Osteoblast (primary cell): ENCODE data around the gene IFI30. TPM values are rescaled to one million over a fixed set of nuclear protein-coding genes. Genes with fewer than 3 reads are reported as not detected.
"Not testable (repeated sequence)": the region's sequence is repeated elsewhere in the genome, so short reads cannot be mapped to it uniquely, and the experiment has no call there.

Experiments
- DNase-seq: peaks from one replicate; pipeline ENCODE4 v3.0.0; 2011; ENCODE audit warnings: low spot score, mixed read lengths; ENCODE audit not compliant: insufficient read length; ENCODE audit errors: missing footprints
- H2AFZ ChIP-seq: 2 replicates; pipeline ENCODE4 v1.6.0; 2011; ENCODE audit warnings: mild to moderate bottlenecking, low read length
- H3K27ac ChIP-seq: 2 replicates; pipeline ENCODE4 v1.5.1; 2011; ENCODE audit warnings: mild to moderate bottlenecking, low read depth, low read length, moderate library complexity
- H3K27me3 ChIP-seq: 2 replicates; pipeline ENCODE4 v1.6.0; 2012; ENCODE audit warnings: mild to moderate bottlenecking, control low read depth, inconsistent platforms, low read length, moderate library complexity; ENCODE audit not compliant: insufficient read depth
- H3K36me3 ChIP-seq: 2 replicates; pipeline ENCODE4 v1.5.1; 2011; ENCODE audit warnings: mild to moderate bottlenecking, low read length, control low read depth, moderate library complexity; ENCODE audit not compliant: insufficient read depth
- H3K4me1 ChIP-seq: 2 replicates; pipeline ENCODE4 v1.5.1; 2011; ENCODE audit warnings: mild to moderate bottlenecking, low read length, control low read depth, moderate library complexity; ENCODE audit not compliant: insufficient read depth
- H3K4me2 ChIP-seq: 2 replicates; pipeline ENCODE4 v1.6.0; 2011; ENCODE audit warnings: mild to moderate bottlenecking, low read length; ENCODE audit not compliant: insufficient read depth
- H3K4me3 ChIP-seq: fragments of 200-600 bp; sonication (generic); 3 replicates; pipeline ENCODE4 v1.5.1; 2012; ENCODE audit warnings: mild to moderate bottlenecking, low read length, inconsistent platforms; ENCODE audit not compliant: insufficient read depth
- H3K79me2 ChIP-seq: 2 replicates; pipeline ENCODE4 v1.6.0; 2012; ENCODE audit warnings: mild to moderate bottlenecking, low read length, control low read depth, inconsistent platforms; ENCODE audit not compliant: insufficient read depth
- H3K9me3 ChIP-seq: 2 replicates; pipeline ENCODE4 v1.5.1; 2011; ENCODE audit warnings: low read depth, low read length, control low read depth
- H4K20me1 ChIP-seq: 2 replicates; pipeline ENCODE4 v1.6.0; 2012; ENCODE audit warnings: mild to moderate bottlenecking, low read length, control low read depth; ENCODE audit not compliant: insufficient read depth
- total RNA-seq: library from RNA; depleted of rRNA; stranded (reverse); fragments of >200 nt; gene quantifications from 2 replicates; pipeline ENCODE4 v1.2.3, GENCODE V29; 2012
- TF ChIP-seq, protein P1 (sequence below): IDR thresholded peaks from 2 replicates; pipeline ENCODE4 v1.5.1; 2011; ENCODE audit warnings: mild to moderate bottlenecking, low read depth, low read length, moderate library complexity; ENCODE audit errors: extremely low read depth

Gene IFI30
- total RNA-seq, 1 donor: 110 TPM

DNA sequence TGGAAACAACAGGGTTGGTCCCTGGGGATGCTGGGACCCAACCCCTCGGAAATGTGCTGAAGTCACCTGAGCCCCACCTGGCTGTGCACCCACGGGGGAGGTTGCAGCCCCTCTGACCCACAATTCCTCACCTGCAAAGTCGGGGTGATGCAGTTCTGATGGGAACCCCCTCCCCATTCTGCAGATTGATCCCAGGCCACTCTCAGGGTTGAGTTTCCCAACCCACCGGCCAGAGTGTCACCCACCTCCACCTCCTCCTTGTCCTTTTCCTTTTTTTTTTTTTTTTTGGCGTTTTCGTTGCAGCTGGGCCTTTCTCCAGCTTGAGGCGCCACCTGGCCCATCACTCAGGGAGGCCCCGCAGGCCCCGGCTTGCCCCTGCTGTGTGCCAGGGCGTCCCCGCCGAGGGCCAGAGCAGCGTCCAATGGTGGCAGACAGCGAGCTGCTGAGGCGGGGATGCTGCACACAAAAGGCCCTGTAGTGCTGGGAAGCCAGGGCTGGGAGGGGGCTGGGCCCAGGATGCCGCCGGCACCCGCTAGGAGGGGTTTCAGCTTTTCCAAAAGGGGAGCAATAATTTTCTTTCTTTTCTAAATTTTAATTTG is 16.0 kb upstream of the IFI30 start:
- H3K4me3 ChIP-seq: no peak overlapping the region
- H3K27ac ChIP-seq: no peak overlapping the region
- H3K9me3 ChIP-seq: no peaks in the 10 kb centered on the region
- H4K20me1 ChIP-seq: peaks cover 22% of the 10 kb centered on the region
- H3K4me1 ChIP-seq: peaks cover 26% of the 10 kb centered on the region
- no peaks in the 10 kb centered on the region for H3K27me3 ChIP-seq
- H3K36me3 ChIP-seq: peaks cover 16% of the 10 kb centered on the region
- peaks cover 32% of the 10 kb centered on the region for H3K79me2 ChIP-seq
- DNase-seq: peak; percentile 66
- TF ChIP-seq, protein P1, sequence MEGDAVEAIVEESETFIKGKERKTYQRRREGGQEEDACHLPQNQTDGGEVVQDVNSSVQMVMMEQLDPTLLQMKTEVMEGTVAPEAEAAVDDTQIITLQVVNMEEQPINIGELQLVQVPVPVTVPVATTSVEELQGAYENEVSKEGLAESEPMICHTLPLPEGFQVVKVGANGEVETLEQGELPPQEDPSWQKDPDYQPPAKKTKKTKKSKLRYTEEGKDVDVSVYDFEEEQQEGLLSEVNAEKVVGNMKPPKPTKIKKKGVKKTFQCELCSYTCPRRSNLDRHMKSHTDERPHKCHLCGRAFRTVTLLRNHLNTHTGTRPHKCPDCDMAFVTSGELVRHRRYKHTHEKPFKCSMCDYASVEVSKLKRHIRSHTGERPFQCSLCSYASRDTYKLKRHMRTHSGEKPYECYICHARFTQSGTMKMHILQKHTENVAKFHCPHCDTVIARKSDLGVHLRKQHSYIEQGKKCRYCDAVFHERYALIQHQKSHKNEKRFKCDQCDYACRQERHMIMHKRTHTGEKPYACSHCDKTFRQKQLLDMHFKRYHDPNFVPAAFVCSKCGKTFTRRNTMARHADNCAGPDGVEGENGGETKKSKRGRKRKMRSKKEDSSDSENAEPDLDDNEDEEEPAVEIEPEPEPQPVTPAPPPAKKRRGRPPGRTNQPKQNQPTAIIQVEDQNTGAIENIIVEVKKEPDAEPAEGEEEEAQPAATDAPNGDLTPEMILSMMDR: no peak
- H2AFZ ChIP-seq: no peak overlapping the region
- H3K4me2 ChIP-seq: no peak overlapping the region

DNA sequence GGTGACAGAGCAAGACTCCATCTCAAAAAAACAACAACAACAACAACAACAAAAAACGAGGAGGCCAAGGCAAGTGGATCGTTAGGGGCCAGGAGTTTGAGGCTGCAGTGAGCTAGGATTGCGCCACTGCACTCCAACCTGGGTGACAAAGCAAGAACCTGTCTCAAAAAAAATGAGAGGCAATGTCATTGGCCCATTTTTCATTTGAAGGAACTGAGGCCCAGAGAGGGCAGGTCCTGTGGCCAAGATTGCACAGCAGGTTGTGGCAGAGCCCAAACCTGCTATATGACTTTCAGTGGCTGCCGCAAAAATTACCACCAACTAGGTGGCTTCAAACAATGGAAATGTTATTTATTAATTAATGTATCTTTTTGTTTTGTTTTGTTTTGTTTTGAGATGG is 15.1 kb upstream of the IFI30 start:
- no peak overlapping the region for H3K4me3 ChIP-seq
- peaks cover 25% of the 10 kb centered on the region for H3K4me1 ChIP-seq
- no peak overlapping the region for H3K4me2 ChIP-seq
- peaks cover 22% of the 10 kb centered on the region for H4K20me1 ChIP-seq
- peaks cover 24% of the 10 kb centered on the region for H3K36me3 ChIP-seq
- TF ChIP-seq, protein P1: no peak
- H3K79me2 ChIP-seq: peaks cover 29% of the 10 kb centered on the region
- no peak overlapping the region for H3K27ac ChIP-seq
- H3K27me3 ChIP-seq: no peaks in the 10 kb centered on the region
- H3K9me3 ChIP-seq: no peaks in the 10 kb centered on the region
- DNase-seq: peak; percentile 56
- no peak overlapping the region for H2AFZ ChIP-seq

DNA sequence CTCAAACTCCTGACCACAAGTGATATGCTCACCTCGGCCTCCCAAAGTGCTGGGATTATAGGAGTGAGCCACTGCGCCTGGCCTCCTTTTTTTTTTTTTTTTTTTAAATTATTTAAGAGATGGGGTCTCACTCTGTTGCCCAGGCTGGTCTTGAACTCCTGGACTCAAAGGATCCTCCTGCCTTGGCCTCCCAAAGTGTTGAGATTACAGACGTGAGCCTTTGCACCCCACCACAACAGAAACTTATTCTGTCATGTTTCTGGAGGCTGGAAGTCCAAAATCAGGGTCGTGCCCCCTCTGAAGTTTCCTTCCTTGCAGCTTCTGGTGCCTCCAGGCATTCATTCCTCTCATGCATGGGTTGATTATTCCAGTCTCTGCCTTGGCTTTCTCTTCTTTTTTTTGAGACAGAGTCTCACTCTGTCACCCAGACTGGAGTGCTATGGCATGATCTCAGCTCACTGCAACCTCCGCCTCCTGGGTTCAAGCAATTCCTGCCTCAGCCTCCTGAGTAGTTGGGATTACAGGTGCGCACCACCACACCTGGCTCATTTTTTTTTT is 14.5 kb upstream of the IFI30 start:
- not testable (repeated sequence) for H3K9me3 ChIP-seq, H3K27me3 ChIP-seq, H3K4me2 ChIP-seq, H3K27ac ChIP-seq, H2AFZ ChIP-seq, H3K4me3 ChIP-seq
- H3K4me1 ChIP-seq: peaks cover 19% of the 10 kb centered on the region
- H4K20me1 ChIP-seq: peaks cover 18% of the 10 kb centered on the region
- peaks cover 22% of the 10 kb centered on the region for H3K79me2 ChIP-seq
- peak; percentile 69 for DNase-seq
- peaks cover 28% of the 10 kb centered on the region for H3K36me3 ChIP-seq

DNA sequence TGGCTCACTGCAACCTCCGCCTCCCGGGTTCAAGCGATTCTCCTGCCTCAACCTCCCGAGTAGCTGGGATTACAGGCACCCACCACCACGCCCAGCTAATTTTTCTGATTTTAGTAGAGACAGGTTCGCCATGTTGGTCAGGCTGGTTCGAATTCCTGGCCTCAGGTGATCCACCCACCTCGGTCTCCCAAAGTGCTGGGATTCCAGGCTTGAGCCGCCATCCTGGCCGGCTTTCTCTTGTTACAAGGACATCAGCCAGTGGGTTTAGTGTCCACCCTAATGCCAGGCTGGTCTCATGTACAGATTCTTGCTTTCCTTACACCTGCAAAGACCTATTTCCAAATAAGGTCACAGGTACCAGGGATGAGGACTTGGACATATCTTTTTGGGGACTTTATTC is 13.8 kb upstream of the IFI30 start:
- Histone ChIP-seq H3K4me1 (peaks cover 15% of the 10 kb centered on the region), H4K20me1 (peaks cover 13% of the 10 kb centered on the region), H3K4me3 (no peak overlapping the region), H2AFZ (no peak overlapping the region), H3K36me3 (peaks cover 30% of the 10 kb centered on the region), H3K27me3 (no peaks in the 10 kb centered on the region), H3K79me2 (peaks cover 17% of the 10 kb centered on the region), H3K9me3 (no peaks in the 10 kb centered on the region), H3K27ac (no peak overlapping the region), H3K4me2 (no peak overlapping the region)
- peak; percentile 47 for DNase-seq
- TF ChIP-seq, protein P1: no peak
